WTC11 (cell line): ENCODE measurements around the gene LIN7B. TPM values are rescaled to one million over a fixed set of nuclear protein-coding genes. Genes with fewer than 3 reads are reported as not detected.

Experiments used
- ATAC-seq: fragments of 200-7000 bp; cut with Tn5 transposase; 2 replicates; pipeline ENCODE4 v1.10.0; 2021; ENCODE audit warnings: mild to moderate bottlenecking, moderate library complexity
- Bru-seq: library from RNA; stranded (reverse); fragments of 400-500 nt; gene quantifications from one replicate; lab custom pipeline; 2021; lab: Mats Ljungman, UMichigan
- CTCF ChIA-PET: fragments of 300-600 bp; sonication (Branson Sonifier 250); formaldehyde crosslinking; loops from one replicate; lab custom pipeline; 2021; ENCODE audit warnings: antibody characterized with exemption; lab: Charles Lee
- POLR2A ChIA-PET: fragments of 350-600 bp; sonication (Branson Sonifier 250); formaldehyde crosslinking; loops from one replicate; lab custom pipeline; 2021; ENCODE audit warnings: antibody characterized with exemption; lab: Charles Lee
- DNase-seq: peaks from one replicate; pipeline ENCODE4 v3.0.0; 2021; ENCODE audit warnings: low spot score
- H3K27ac Mint-ChIP-seq: 2 replicates; pipeline ENCODE4 v1.8.0; 2021; ENCODE audit warnings: mixed read lengths
- H3K27me3 Mint-ChIP-seq: 2 replicates; pipeline ENCODE4 v1.8.0; 2021; ENCODE audit warnings: low read depth, mild to moderate bottlenecking, moderate library complexity, mixed read lengths
- H3K36me3 Mint-ChIP-seq: 2 replicates; pipeline ENCODE4 v1.8.0; 2021; ENCODE audit warnings: mixed read lengths
- H3K4me1 Mint-ChIP-seq: 2 replicates; pipeline ENCODE4 v1.8.0; 2022; ENCODE audit warnings: mixed read lengths
- H3K4me3 Mint-ChIP-seq: 2 replicates; pipeline ENCODE4 v1.8.0; 2021; ENCODE audit warnings: mild to moderate bottlenecking, moderate library complexity, mixed read lengths
- H3K9me3 Mint-ChIP-seq: 2 replicates; pipeline ENCODE4 v1.8.0; 2021; ENCODE audit warnings: mixed read lengths
- AR ChIP-seq: fragments of 250-450 bp; sonication (Bioruptor Pico); IDR thresholded peaks from 2 replicates; pipeline ENCODE4 v1.9.0; 2021; ENCODE audit warnings: mild to moderate bottlenecking
- ESRRA ChIP-seq: sonication (generic); formaldehyde crosslinking; IDR thresholded peaks from 2 replicates; pipeline ENCODE4 v1.8.1; 2022; ENCODE audit warnings: mild to moderate bottlenecking, missing genetic modification reagents, borderline replicate concordance
- FOXK1 ChIP-seq: sonication (generic); formaldehyde crosslinking; IDR thresholded peaks from 2 replicates; pipeline ENCODE4 v1.8.0; 2022; ENCODE audit warnings: mild to moderate bottlenecking, moderate library complexity, missing genetic modification reagents
- GRHL2 ChIP-seq: fragments of 250-450 bp; sonication (Bioruptor Pico); IDR thresholded peaks from 2 replicates; pipeline ENCODE4 v1.8.0; 2022; ENCODE audit warnings: mild to moderate bottlenecking, moderate library complexity; ENCODE audit not compliant: insufficient replicate concordance, severe bottlenecking
- IRF2 ChIP-seq: sonication (generic); formaldehyde crosslinking; IDR thresholded peaks from 2 replicates; pipeline ENCODE4 v1.8.0; 2022; ENCODE audit warnings: low read depth, missing genetic modification reagents, borderline replicate concordance
- NFE2L1 ChIP-seq: sonication (generic); formaldehyde crosslinking; IDR thresholded peaks from 2 replicates; pipeline ENCODE4 v1.8.1; 2023; ENCODE audit warnings: missing genetic modification reagents
- NR1H2 ChIP-seq: sonication (generic); formaldehyde crosslinking; IDR thresholded peaks from 2 replicates; pipeline ENCODE4 v1.9.0; 2021; ENCODE audit warnings: mild to moderate bottlenecking, moderate library complexity, missing genetic modification reagents
- OVOL2 ChIP-seq: fragments of 250-450 bp; sonication (Bioruptor Pico); IDR thresholded peaks from 2 replicates; pipeline ENCODE4 v1.9.0; 2021; ENCODE audit warnings: mild to moderate bottlenecking, borderline replicate concordance
- SMAD3 ChIP-seq: sonication (generic); formaldehyde crosslinking; IDR thresholded peaks from 2 replicates; pipeline ENCODE4 v1.8.0; 2022; ENCODE audit warnings: missing genetic modification reagents, mild to moderate bottlenecking, borderline replicate concordance
- ZMAT4 ChIP-seq: fragments of 250-450 bp; sonication (Bioruptor Pico); IDR thresholded peaks from 2 replicates; pipeline ENCODE4 v1.9.0; 2021; ENCODE audit warnings: mild to moderate bottlenecking
- ZNF219 ChIP-seq: sonication (generic); formaldehyde crosslinking; IDR thresholded peaks from 2 replicates; pipeline ENCODE4 v1.8.0; 2023; ENCODE audit warnings: missing genetic modification reagents, mild to moderate bottlenecking, borderline replicate concordance
- ZNF317 ChIP-seq: sonication (generic); formaldehyde crosslinking; IDR thresholded peaks from 2 replicates; pipeline ENCODE4 v1.8.1; 2023; ENCODE audit warnings: low read depth, mild to moderate bottlenecking, moderate library complexity, missing genetic modification reagents, borderline replicate concordance
- ZNF512 ChIP-seq: sonication (generic); formaldehyde crosslinking; IDR thresholded peaks from 2 replicates; pipeline ENCODE4 v1.8.1; 2022; ENCODE audit warnings: missing genetic modification reagents, borderline replicate concordance
- ZNF671 ChIP-seq: fragments of 250-450 bp; sonication (Bioruptor Pico); IDR thresholded peaks from 2 replicates; pipeline ENCODE4 v1.8.0; 2021; ENCODE audit warnings: mild to moderate bottlenecking
- long read RNA-seq, 3 experiments: library from RNA in 1 of 3; library from capped mRNA in 1 of 3; library from polyadenylated mRNA in 1 of 3; unstranded in 2 of 3; stranded (forward) in 1 of 3; transcript quantifications; one replicate each; pipeline ENCODE4 v2.0.0, GENCODE V29; 2021
- total RNA-seq: library from RNA; stranded (reverse); gene quantifications from 3 replicates; pipeline ENCODE4 v1.2.3, GENCODE V29; 2021
- TF ChIP-seq, protein P1 (sequence below): sonication (generic); formaldehyde crosslinking; IDR thresholded peaks from 2 replicates; pipeline ENCODE4 v1.8.0; 2023; ENCODE audit warnings: mild to moderate bottlenecking, missing genetic modification reagents
- TF ChIP-seq, protein P2 (sequence below): sonication (generic); formaldehyde crosslinking; IDR thresholded peaks from 2 replicates; pipeline ENCODE4 v1.8.1; 2022; ENCODE audit warnings: mild to moderate bottlenecking, missing genetic modification reagents, moderate library complexity, borderline replicate concordance
- TF ChIP-seq, protein P3 (sequence below): sonication (generic); formaldehyde crosslinking; IDR thresholded peaks from 2 replicates; pipeline ENCODE4 v1.8.0; 2022; ENCODE audit warnings: mild to moderate bottlenecking, missing genetic modification reagents
- TF ChIP-seq, protein P4 (sequence below): sonication (generic); formaldehyde crosslinking; IDR thresholded peaks from 2 replicates; pipeline ENCODE4 v1.8.1; 2023; ENCODE audit warnings: mild to moderate bottlenecking, missing genetic modification reagents, moderate library complexity

Gene LIN7B, protein sequence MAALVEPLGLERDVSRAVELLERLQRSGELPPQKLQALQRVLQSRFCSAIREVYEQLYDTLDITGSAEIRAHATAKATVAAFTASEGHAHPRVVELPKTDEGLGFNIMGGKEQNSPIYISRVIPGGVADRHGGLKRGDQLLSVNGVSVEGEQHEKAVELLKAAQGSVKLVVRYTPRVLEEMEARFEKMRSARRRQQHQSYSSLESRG
- total RNA-seq (5.1 to 5.7 TPM (median 5.1 TPM) in 3 replicates), Bru-seq, nascent RNA (percentile 33 among the genes with signal in this experiment)
- long read RNA-seq, experiment 1, partial matches to known transcripts = 6 of 10 reads
- long read RNA-seq, experiment 1, other reads (novel, unspliced or antisense) = 3 of 10 reads
- long read RNA-seq, experiment 2, partial matches to known transcripts = 3 of 8 reads
- long read RNA-seq, experiment 2, other reads (novel, unspliced or antisense) = 2 of 8 reads
- long read RNA-seq, experiment 3, partial matches to known transcripts = 0 of 2 reads
- long read RNA-seq, experiment 3, other reads (novel, unspliced or antisense) = 1 of 2 reads

DNA sequence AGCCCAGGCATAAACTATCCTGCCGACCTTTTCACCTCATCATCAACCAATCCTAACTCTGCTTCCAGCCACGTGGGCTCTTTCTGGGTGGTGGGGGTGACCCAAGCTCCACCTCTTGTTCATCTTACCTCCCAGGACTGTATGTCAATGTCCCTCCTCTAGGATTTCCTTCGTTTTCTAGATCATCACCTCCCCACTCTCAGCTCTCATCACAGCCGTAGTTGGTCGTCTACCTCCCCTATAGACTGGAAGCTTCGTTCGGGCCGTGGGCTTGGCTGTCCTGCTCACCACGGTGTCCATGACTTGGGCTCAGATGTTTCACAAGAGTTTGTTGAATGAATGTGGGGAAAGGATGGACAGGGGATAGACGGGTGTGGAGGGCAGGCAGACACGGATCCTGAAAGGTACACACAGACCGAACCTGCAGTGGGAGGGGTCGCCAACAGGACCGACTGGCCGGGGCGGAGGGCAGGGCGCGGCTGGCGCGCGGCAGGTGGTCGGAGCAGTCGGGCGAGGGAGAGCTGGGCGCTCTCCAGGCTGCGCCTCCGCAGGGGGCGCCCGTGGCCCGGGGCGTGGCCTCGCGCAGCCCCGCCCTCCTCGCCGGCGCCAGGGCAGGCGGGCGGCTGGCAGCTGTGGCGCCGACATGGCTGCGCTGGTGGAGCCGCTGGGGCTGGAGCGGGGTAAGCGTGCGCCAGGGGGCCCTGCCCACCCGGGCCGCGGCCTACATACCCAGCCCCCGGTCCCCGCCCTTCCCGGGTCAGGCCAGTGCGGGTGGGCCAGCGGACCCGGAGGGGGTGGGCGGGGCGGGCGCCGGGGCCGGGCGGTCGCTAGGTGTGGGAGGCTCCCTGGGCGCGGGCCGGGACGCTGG is at the start of gene LIN7B:
LIN7B (plus strand) TSS at position 609 of the 868 bp plus-strand sequence; CDS start at position 644, 35 bp downstream.
- DNase-seq = peak; percentile 60
- Mint-ChIP-seq H3K36me3 (peaks cover 4% of the 10 kb centered on the region; the same call in 1 of the 2 replicates), H3K9me3 (no peaks in the 10 kb centered on the region), H3K27ac (peak within 1 kb of the TSS; percentile 66), H3K4me1 (peaks cover 14% of the 10 kb centered on the region), H3K4me3 (peak within 1 kb of the TSS; percentile 79), H3K27me3 (peaks cover 23% of the 10 kb centered on the region)
- peak; percentile 57 for ATAC-seq
- CTCF ChIA-PET = interaction anchor here (0.5 to 2.7 kb wide), 34 partner anchors 8 to 944 kb away, joined by 3 to 65 read pairs (median 6); partner anchors contain the start of genes HRC and RUVBL2
- POLR2A ChIA-PET = interaction anchor here (0.6 to 1.6 kb wide), 8 partner anchors 8 to 402 kb away, joined by 3 to 5 read pairs (median 3); no protein-coding TSS in a partner anchor
- TF ChIP-seq GRHL2 (no peak), ZMAT4 (CRISPR knock-in tag) (no peak), IRF2 (no peak), OVOL2 (no peak), ESRRA (no peak), ZNF219 (CRISPR knock-in tag) (no peak), NR1H2 (no peak), SMAD3 (CRISPR knock-in tag) (no peak), ZNF317 (no peak), NFE2L1 (0 out of 2 replicates have a peak, but pooled peaks have one; percentile 28), AR (CRISPR knock-in tag) (no peak), ZNF512 (CRISPR knock-in tag) (no peak), ZNF671 (0 out of 2 replicates have a peak, but pooled peaks have one; percentile 7), FOXK1 (CRISPR knock-in tag) (no peak)
- TF ChIP-seq, protein P1, sequence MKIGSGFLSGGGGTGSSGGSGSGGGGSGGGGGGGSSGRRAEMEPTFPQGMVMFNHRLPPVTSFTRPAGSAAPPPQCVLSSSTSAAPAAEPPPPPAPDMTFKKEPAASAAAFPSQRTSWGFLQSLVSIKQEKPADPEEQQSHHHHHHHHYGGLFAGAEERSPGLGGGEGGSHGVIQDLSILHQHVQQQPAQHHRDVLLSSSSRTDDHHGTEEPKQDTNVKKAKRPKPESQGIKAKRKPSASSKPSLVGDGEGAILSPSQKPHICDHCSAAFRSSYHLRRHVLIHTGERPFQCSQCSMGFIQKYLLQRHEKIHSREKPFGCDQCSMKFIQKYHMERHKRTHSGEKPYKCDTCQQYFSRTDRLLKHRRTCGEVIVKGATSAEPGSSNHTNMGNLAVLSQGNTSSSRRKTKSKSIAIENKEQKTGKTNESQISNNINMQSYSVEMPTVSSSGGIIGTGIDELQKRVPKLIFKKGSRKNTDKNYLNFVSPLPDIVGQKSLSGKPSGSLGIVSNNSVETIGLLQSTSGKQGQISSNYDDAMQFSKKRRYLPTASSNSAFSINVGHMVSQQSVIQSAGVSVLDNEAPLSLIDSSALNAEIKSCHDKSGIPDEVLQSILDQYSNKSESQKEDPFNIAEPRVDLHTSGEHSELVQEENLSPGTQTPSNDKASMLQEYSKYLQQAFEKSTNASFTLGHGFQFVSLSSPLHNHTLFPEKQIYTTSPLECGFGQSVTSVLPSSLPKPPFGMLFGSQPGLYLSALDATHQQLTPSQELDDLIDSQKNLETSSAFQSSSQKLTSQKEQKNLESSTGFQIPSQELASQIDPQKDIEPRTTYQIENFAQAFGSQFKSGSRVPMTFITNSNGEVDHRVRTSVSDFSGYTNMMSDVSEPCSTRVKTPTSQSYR = no peak
- TF ChIP-seq, protein P2, sequence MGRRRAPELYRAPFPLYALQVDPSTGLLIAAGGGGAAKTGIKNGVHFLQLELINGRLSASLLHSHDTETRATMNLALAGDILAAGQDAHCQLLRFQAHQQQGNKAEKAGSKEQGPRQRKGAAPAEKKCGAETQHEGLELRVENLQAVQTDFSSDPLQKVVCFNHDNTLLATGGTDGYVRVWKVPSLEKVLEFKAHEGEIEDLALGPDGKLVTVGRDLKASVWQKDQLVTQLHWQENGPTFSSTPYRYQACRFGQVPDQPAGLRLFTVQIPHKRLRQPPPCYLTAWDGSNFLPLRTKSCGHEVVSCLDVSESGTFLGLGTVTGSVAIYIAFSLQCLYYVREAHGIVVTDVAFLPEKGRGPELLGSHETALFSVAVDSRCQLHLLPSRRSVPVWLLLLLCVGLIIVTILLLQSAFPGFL (CRISPR knock-in tag) = no peak
- TF ChIP-seq, protein P3, sequence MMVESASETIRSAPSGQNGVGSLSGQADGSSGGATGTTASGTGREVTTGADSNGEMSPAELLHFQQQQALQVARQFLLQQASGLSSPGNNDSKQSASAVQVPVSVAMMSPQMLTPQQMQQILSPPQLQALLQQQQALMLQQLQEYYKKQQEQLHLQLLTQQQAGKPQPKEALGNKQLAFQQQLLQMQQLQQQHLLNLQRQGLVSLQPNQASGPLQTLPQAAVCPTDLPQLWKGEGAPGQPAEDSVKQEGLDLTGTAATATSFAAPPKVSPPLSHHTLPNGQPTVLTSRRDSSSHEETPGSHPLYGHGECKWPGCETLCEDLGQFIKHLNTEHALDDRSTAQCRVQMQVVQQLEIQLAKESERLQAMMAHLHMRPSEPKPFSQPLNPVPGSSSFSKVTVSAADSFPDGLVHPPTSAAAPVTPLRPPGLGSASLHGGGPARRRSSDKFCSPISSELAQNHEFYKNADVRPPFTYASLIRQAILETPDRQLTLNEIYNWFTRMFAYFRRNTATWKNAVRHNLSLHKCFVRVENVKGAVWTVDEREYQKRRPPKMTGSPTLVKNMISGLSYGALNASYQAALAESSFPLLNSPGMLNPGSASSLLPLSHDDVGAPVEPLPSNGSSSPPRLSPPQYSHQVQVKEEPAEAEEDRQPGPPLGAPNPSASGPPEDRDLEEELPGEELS = no peak
- TF ChIP-seq, protein P4, sequence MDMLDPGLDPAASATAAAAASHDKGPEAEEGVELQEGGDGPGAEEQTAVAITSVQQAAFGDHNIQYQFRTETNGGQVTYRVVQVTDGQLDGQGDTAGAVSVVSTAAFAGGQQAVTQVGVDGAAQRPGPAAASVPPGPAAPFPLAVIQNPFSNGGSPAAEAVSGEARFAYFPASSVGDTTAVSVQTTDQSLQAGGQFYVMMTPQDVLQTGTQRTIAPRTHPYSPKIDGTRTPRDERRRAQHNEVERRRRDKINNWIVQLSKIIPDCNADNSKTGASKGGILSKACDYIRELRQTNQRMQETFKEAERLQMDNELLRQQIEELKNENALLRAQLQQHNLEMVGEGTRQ = peak; percentile 89
